Measurements from ENCODE around the gene VPS50.

GRCh38 chr7:93402944-93403343, 170.8 kb downstream of the VPS50 start:
- no peak for TF ChIP-seq CTCF (IDR thresholded peaks at IDR 0.05)
- TF ChIP-seq EZH2 (IDR thresholded peaks at IDR 0.05; ENCODE audit: borderline replicate concordance, insufficient read depth, low read depth, low read length, poor library complexity, severe bottlenecking) = no peak
